ENCODE measurements around the gene IRF7. TPM values are rescaled to one million over a fixed set of nuclear protein-coding genes. Genes with fewer than 3 reads are reported as not detected.
A peak's percentile ranks its signal among the peaks of the same experiment; 100 is the strongest.

Gene IRF7
- total RNA-seq, 1 donor from 2014 or later, result 18.9 TPM

DNA sequence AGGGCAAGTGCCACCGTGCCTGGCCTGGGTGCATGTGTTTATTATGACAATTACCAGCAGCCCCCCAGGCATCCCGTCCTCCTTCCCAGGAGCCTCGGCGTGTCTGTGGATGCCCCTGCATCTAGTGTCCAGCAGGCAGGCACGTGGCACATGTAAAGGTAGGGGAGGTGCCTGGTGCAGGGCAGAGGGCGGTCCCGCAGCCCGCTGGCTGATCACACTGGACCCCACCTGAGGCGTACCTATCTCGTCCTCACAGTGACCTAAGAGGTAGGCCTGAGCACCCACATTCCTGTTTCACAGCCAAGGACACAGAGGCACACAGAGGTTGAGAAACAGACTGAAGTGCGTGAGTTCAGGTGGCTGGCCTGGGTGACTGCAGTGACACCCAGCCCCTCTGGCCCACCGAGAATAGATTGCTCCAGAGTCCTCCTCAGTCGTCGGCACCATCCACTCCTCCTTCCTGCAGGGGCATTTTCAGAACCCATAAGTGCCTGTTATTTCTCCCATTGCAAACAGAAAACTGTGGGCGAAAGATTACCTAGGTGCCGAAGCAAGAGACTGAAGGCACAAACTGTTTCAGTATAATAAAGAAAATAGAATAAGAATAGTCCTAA lies 42.5 kb downstream of the IRF7 start:
- no peaks in the 10 kb centered on the region for H3K27me3 ChIP-seq
- H3K9me3 ChIP-seq, result no peaks in the 10 kb centered on the region
- TF ChIP-seq POLR2AphosphoS5 (IDR thresholded peaks at IDR 0.05; ENCODE audit: insufficient read depth in 1 of 2, low read depth in 1 of 2), result no peak
- peaks cover 39% of the 10 kb centered on the region for H3K4me1 ChIP-seq
- DNase-seq (ENCODE audit: extremely low spot score in 2 of 2), result no peak
- no peak overlapping the region for H3K4me3 ChIP-seq
- H3K27ac ChIP-seq, result no peak overlapping the region
- intact Hi-C loops (cut with DNase I), result no loop called here
- no peaks in the 10 kb centered on the region for H3K36me3 ChIP-seq

DNA sequence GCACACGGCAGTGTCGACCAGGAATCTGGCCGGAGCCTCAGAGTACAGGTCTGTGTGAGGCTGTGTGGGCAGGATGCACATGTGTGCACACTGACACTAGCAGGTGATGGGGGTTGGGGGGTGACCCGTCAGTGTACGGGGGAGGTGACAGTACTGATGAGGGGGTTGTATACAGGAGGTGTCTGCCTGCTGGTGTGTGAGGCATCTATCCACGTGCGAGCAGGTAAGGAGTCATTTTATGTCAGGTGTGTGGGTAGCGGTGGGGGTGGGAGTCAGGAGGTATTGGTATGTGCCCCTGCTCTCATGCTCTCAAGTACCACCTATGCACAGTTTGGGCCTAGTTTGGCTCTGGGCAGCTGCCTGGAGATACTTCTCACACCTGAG lies 44.0 kb downstream of the IRF7 start:
- no peaks in the 10 kb centered on the region for H3K36me3 ChIP-seq
- no peak for TF ChIP-seq POLR2AphosphoS5 (IDR thresholded peaks at IDR 0.05; ENCODE audit: insufficient read depth in 1 of 2, low read depth in 1 of 2)

DNA sequence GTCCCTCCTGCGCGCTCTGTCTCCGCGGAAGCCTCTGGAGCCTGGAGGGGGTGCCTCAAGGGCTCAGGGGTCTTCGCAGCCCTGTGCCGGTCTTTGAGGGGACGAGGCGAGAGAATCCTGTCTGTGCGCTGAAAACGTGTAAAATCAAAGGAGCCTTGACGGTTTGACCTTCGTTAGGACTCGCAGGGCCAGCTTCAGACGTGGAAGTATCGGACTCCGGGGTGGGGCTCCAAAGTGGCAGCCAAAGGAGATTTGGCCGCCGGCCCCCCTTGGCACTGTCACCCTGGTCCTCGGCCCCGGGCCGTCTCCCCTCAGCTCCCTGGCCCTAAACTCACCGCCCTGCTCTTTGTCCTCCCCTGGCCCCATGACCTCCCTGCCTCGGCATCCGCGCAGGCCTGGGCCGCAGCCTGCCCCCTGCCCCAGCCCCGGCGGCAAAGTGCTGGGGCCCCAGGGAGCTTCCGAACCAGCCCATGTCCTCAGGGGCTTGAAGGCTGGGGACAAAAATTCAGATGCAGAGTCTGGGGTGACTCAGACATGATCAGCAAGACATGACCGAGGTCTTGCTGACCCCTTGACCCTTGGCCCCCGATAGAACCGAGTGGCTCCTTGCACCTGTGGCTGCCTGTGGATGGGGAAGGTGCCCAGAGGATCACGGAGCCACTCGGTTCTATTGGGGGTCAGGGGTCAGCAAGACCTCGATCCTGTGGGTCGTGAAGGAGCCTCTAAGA lies 46.4 kb downstream of the IRF7 start:
- H3K4me3 ChIP-seq, result peak overlapping the region; percentile 53 to 84
- peak overlapping the region; percentile 81 for H3K27ac ChIP-seq
- TF ChIP-seq POLR2AphosphoS5 (IDR thresholded peaks at IDR 0.05; ENCODE audit: insufficient read depth in 1 of 2, low read depth in 1 of 2) (no peak), POLR2A (IDR thresholded peaks at IDR 0.05) (no peak)
- TF ChIP-seq, protein P1, sequence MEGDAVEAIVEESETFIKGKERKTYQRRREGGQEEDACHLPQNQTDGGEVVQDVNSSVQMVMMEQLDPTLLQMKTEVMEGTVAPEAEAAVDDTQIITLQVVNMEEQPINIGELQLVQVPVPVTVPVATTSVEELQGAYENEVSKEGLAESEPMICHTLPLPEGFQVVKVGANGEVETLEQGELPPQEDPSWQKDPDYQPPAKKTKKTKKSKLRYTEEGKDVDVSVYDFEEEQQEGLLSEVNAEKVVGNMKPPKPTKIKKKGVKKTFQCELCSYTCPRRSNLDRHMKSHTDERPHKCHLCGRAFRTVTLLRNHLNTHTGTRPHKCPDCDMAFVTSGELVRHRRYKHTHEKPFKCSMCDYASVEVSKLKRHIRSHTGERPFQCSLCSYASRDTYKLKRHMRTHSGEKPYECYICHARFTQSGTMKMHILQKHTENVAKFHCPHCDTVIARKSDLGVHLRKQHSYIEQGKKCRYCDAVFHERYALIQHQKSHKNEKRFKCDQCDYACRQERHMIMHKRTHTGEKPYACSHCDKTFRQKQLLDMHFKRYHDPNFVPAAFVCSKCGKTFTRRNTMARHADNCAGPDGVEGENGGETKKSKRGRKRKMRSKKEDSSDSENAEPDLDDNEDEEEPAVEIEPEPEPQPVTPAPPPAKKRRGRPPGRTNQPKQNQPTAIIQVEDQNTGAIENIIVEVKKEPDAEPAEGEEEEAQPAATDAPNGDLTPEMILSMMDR (IDR thresholded peaks at IDR 0.05), result no peak
- no peaks in the 10 kb centered on the region for H3K9me3 ChIP-seq
- H3K36me3 ChIP-seq, result no peaks in the 10 kb centered on the region
- no peak for DNase-seq (ENCODE audit: extremely low spot score in 2 of 2)
- no peaks in the 10 kb centered on the region for H3K27me3 ChIP-seq
- intact Hi-C loops (cut with DNase I), result no loop called here
- peaks cover 30% of the 10 kb centered on the region for H3K4me1 ChIP-seq

More for the DNA sequence above, 44.0 kb downstream of the IRF7 start:
- Histone ChIP-seq H3K27ac (no peak overlapping the region), H3K9me3 (no peaks in the 10 kb centered on the region), H3K4me3 (no peak overlapping the region), H3K4me1 (peaks cover 35% of the 10 kb centered on the region), H3K27me3 (no peaks in the 10 kb centered on the region)
- intact Hi-C loops (cut with DNase I), result no loop called here
- DNase-seq (ENCODE audit: extremely low spot score in 2 of 2), result no peak

DNA sequence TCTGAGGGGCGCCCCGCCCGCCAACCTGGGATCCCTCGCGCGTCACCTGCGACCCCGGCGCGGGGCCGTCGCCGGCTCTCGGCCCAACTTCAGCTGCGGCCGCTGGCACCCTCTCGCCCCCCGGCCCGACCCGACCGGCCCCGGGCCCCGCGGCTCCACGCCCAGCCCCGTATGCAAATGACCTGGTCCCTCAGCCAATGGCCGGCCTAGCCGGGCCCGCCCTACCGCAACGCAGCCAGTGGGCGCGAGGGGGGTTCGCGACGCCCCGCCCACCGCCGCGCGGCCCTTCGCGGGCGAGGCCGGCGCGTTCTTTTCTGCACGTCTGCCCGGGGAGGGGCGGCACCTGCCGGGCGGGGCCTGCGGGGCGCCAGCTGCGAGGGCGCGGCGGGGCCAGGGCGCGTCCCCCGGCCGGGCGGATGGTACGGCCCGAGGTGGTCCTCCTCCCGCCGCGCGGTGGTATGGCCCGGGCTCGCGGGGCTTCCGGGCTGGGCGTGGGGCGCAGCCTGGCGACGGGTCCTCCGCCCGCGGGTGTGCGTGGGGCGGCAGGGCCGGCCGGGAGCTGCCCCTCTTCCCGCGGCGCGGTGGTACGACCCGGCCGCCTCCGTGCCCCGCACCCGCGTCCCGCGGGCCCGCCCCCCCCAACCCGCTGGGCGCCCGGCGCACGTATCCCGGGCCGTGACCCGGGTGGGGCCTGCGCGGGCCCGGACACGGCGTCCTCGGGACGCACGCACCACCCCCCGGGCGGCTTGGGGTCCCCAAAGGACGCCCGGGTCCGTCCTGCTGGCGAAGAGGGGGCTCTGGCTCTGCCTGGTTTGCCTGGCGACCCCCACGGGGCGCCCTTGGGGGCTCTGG lies 47.2 kb downstream of the IRF7 start:
- no peaks in the 10 kb centered on the region for H3K9me3 ChIP-seq
- no peaks in the 10 kb centered on the region for H3K36me3 ChIP-seq
- peak overlapping the region; percentile 81 for H3K27ac ChIP-seq
- intact Hi-C loops (cut with DNase I), result no loop called here
- H3K4me1 ChIP-seq, result peaks cover 25% of the 10 kb centered on the region
- TF ChIP-seq POLR2AphosphoS5 (IDR thresholded peaks at IDR 0.05; ENCODE audit: insufficient read depth in 1 of 2, low read depth in 1 of 2) (no peak), POLR2A (IDR thresholded peaks at IDR 0.05) (peak in 1 of 2 donors; percentile 23)
- DNase-seq (ENCODE audit: extremely low spot score in 2 of 2), result no peak
- peak overlapping the region; percentile 53 to 84 for H3K4me3 ChIP-seq
- H3K27me3 ChIP-seq, result no peaks in the 10 kb centered on the region

DNA sequence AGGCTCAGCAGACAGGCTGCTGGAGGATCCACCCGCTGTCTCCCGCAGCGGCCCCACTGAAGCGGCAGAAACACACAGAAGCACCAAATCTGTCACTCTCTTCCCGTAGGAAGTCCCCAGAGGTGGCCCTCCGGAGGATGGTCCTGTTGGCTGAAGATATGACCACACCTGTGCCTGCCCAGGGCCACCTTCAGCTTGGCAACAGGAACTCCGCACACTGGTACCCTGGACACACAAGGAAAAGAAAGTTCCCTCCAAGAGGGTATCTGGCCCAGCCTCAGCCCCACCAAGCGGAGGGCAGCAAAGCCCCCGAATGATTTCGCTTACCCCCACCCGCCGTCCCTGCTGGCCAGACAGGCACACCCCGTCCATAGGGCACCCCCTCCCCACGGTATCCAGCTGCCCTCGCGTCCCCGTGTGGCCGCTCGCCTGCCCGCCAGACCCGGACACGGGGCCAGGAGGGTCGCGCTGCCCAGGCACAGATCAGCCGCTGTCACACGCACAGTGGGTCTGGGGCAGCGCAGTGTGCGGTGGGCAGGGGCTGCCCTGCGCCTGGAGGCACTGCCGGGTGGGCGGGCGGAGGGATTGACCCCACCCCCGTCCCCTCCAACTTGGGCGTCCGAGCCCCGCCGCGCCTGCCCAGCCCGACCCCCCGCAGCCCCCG lies 48.0 kb downstream of the IRF7 start:
- peaks cover 25% of the 10 kb centered on the region for H3K4me1 ChIP-seq
- H3K36me3 ChIP-seq, result no peaks in the 10 kb centered on the region
- H3K27me3 ChIP-seq, result no peaks in the 10 kb centered on the region
- DNase-seq (ENCODE audit: extremely low spot score in 2 of 2), result no peak
- TF ChIP-seq POLR2A (IDR thresholded peaks at IDR 0.05), result no peak
- peak in 1 of 2 donors; percentile 23 for TF ChIP-seq POLR2AphosphoS5 (IDR thresholded peaks at IDR 0.05; ENCODE audit: insufficient read depth in 1 of 2, low read depth in 1 of 2)
- TF ChIP-seq, protein P1 (IDR thresholded peaks at IDR 0.05), result no peak
- intact Hi-C loops (cut with DNase I), result no loop called here
- no peaks in the 10 kb centered on the region for H3K9me3 ChIP-seq
- H3K27ac ChIP-seq, result peak overlapping the region; percentile 81
- H3K4me3 ChIP-seq, result peak overlapping the region; percentile 53 to 84

Data from vagina (tissue), 2 donors.